ENCODE measurements around the gene SMCO2. TPM values are rescaled to one million over a fixed set of nuclear protein-coding genes. Genes with fewer than 3 reads are reported as not detected.
A peak's percentile ranks its signal among the peaks of the same experiment; 100 is the strongest.

SMCO2 gene
- total RNA-seq, 1 donor from 2014 or later, result not detected

GRCh38 chr12:27500546-27500945 is 54.0 kb downstream of the SMCO2 start:
- Histone ChIP-seq H3K9me3 (replicated peaks) (peaks cover 7% of the 10 kb centered on the region), H3K27me3 (ENCODE audit: low read depth) (no peaks in the 10 kb centered on the region), H3K36me3 (no peaks in the 10 kb centered on the region), H3K4me3 (no peak overlapping the region), H3K27ac (replicated peaks) (no peak overlapping the region), H3K4me1 (peaks cover 20% of the 10 kb centered on the region)
- DNase-seq, result no peak
- intact Hi-C loops (cut with micrococcal nuclease), result no loop called here
- TF ChIP-seq CTCF (IDR thresholded peaks at IDR 0.05; ENCODE audit: borderline replicate concordance), result no peak

- Histone ChIP-seq H3K27ac (replicated peaks) (no peak overlapping the region), H3K36me3 (no peaks in the 10 kb centered on the region), H3K4me1 (peaks cover 27% of the 10 kb centered on the region), H3K27me3 (ENCODE audit: low read depth) (no peaks in the 10 kb centered on the region), H3K9me3 (replicated peaks) (peaks cover 7% of the 10 kb centered on the region), H3K4me3 (no peak overlapping the region)
- intact Hi-C loops (cut with micrococcal nuclease), result no loop called here
- no peak for TF ChIP-seq CTCF (IDR thresholded peaks at IDR 0.05; ENCODE audit: borderline replicate concordance)
- DNase-seq, result no peak
Measured at GRCh38 chr12:27502021-27502435, 55.5 kb downstream of the SMCO2 start.

- no peaks in the 10 kb centered on the region for H3K27me3 ChIP-seq (ENCODE audit: low read depth)
- H3K4me1 ChIP-seq, result peaks cover 27% of the 10 kb centered on the region
- H3K27ac ChIP-seq (replicated peaks), result peak overlapping the region; percentile 83
- no peak for TF ChIP-seq CTCF (IDR thresholded peaks at IDR 0.05; ENCODE audit: borderline replicate concordance)
- intact Hi-C loops (cut with micrococcal nuclease), result no loop called here
- H3K9me3 ChIP-seq (replicated peaks), result peaks cover 7% of the 10 kb centered on the region
- no peaks in the 10 kb centered on the region for H3K36me3 ChIP-seq
- DNase-seq, result no peak
- H3K4me3 ChIP-seq, result no peak overlapping the region
Measured at GRCh38 chr12:27504507-27504906, 58.0 kb downstream of the SMCO2 start.

- Histone ChIP-seq H3K4me1 (peaks cover 27% of the 10 kb centered on the region), H3K9me3 (replicated peaks) (peaks cover 7% of the 10 kb centered on the region), H3K27ac (replicated peaks) (peak overlapping the region; percentile 83), H3K4me3 (no peak overlapping the region), H3K36me3 (no peaks in the 10 kb centered on the region), H3K27me3 (ENCODE audit: low read depth) (no peaks in the 10 kb centered on the region)
- DNase-seq, result no peak
- intact Hi-C loops (cut with micrococcal nuclease), result no loop called here
- TF ChIP-seq CTCF (IDR thresholded peaks at IDR 0.05; ENCODE audit: borderline replicate concordance), result no peak
Measured at GRCh38 chr12:27505109-27505508, 58.6 kb downstream of the SMCO2 start.

GRCh38 chr12:27505761-27506160 is 59.2 kb downstream of the SMCO2 start:
- no peak overlapping the region for H3K4me3 ChIP-seq
- DNase-seq, result no peak
- peaks cover 7% of the 10 kb centered on the region for H3K9me3 ChIP-seq (replicated peaks)
- no peak for TF ChIP-seq CTCF (IDR thresholded peaks at IDR 0.05; ENCODE audit: borderline replicate concordance)
- no peaks in the 10 kb centered on the region for H3K27me3 ChIP-seq (ENCODE audit: low read depth)
- H3K4me1 ChIP-seq, result peaks cover 23% of the 10 kb centered on the region
- peak overlapping the region; percentile 83 for H3K27ac ChIP-seq (replicated peaks)
- intact Hi-C loops (cut with micrococcal nuclease), result no loop called here
- H3K36me3 ChIP-seq, result no peaks in the 10 kb centered on the region

All from left ventricle myocardium inferior (tissue), 1 donor.